NCI-H524 (cell line): ENCODE results near the gene DNM3.

Experiments used
- DNase-seq, 2 experiments: peaks; one replicate each; lab custom pipeline; 2025; lab: John Stamatoyannopoulos, UW

DNM3 gene

GRCh38 chr1:172326136-172326535, 484.8 kb downstream of the DNM3 start:
- DNase-seq = no peak

GRCh38 chr1:172328266-172328665, 487.0 kb downstream of the DNM3 start:
- DNase-seq = no peak

- no peak for DNase-seq
Measured at GRCh38 chr1:172332230-172332629, 490.9 kb downstream of the DNM3 start.

- DNase-seq = no peak
Measured at GRCh38 chr1:172335377-172335776, 494.1 kb downstream of the DNM3 start.

- DNase-seq = no peak
Measured at GRCh38 chr1:172338295-172338735, 497.0 kb downstream of the DNM3 start.

- no peak for DNase-seq
Measured at GRCh38 chr1:172339842-172340241, 498.5 kb downstream of the DNM3 start.

- no peak for DNase-seq
Measured at GRCh38 chr1:172340520-172340919, 499.2 kb downstream of the DNM3 start.

GRCh38 chr1:172341697-172342096, 500.4 kb downstream of the DNM3 start:
- no peak for DNase-seq

- DNase-seq = no peak
Measured at GRCh38 chr1:172342584-172343239, 501.4 kb downstream of the DNM3 start.

GRCh38 chr1:172343240-172344160, 502.2 kb downstream of the DNM3 start:
- DNase-seq = no peak

- DNase-seq = no peak
Measured at GRCh38 chr1:172344444-172344843, 503.1 kb downstream of the DNM3 start.

GRCh38 chr1:172345077-172345476, 503.8 kb downstream of the DNM3 start:
- DNase-seq = no peak

- DNase-seq = no peak
Measured at GRCh38 chr1:172347416-172347815, 506.1 kb downstream of the DNM3 start.

GRCh38 chr1:172350856-172351255, 509.6 kb downstream of the DNM3 start:
- DNase-seq = no peak

- peak in 1 of 2 experiments; percentile 14 for DNase-seq
Measured at GRCh38 chr1:172351346-172351745, 510.0 kb downstream of the DNM3 start.

GRCh38 chr1:172351754-172352161, 510.5 kb downstream of the DNM3 start:
- peak in 1 of 2 experiments; percentile 5 for DNase-seq

GRCh38 chr1:172352435-172352834, 511.1 kb downstream of the DNM3 start:
- no peak for DNase-seq

- no peak for DNase-seq
Measured at GRCh38 chr1:172354291-172355274, 513.3 kb downstream of the DNM3 start.

- DNase-seq = no peak
Measured at GRCh38 chr1:172356620-172357019, 515.3 kb downstream of the DNM3 start.

- no peak for DNase-seq
Measured at GRCh38 chr1:172357753-172358385, 516.6 kb downstream of the DNM3 start.

GRCh38 chr1:172359491-172359999, 518.2 kb downstream of the DNM3 start:
- DNase-seq = no peak
